HG03378 (cell line): ENCODE measurements around the gene KLHL25.

ENCODE experiments used
- ATAC-seq: cut with Tn5 transposase; IDR thresholded peaks from one replicate; pipeline ENCODE4 v1.9.1; 2021; ENCODE audit warnings: mild to moderate bottlenecking, moderate library complexity; ENCODE audit not compliant: unreplicated experiment

KLHL25 gene

DNA sequence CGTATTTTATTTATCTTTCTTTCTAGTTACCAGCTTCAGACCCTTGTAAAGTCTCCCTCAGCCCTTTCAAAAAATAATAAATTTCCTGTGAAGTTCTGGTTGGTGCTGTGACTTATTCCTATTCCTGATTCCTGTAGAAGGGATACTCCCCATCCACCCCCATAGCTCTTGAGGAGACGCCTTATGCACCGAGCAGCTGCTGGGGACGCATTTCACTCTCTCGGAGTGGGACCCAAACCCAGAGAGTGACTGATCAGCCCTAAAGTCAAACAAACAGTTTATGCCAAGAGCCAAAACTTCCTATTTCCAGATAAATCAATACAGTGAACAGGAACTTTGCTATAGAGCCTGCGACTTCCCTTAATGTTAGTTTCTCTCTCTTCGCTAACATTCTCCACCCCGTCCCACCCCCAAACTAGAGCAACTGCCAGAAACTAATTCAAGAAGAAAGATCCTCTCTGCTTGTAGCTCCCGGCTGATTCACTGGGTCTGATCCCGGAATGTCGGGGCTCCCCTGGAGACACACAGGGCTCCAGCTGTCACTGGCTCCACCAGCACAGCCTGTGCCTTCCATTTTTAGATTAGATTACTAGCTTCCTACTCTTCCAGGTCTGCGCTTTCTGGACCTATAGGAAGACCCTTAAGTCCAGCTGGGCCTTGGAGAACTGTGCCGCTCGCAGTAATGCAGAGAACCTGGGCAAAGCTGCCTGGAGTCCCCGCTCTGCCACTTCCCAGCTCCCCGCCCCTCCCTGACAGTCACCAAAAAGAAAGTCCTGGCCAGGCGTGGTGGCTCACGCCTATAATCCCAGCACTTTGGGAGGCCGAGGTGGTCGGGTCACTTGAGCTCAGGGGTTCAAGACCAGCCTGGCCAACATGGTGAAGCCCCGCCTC, 45.2 kb downstream of the KLHL25 start:
- no peak for ATAC-seq

DNA sequence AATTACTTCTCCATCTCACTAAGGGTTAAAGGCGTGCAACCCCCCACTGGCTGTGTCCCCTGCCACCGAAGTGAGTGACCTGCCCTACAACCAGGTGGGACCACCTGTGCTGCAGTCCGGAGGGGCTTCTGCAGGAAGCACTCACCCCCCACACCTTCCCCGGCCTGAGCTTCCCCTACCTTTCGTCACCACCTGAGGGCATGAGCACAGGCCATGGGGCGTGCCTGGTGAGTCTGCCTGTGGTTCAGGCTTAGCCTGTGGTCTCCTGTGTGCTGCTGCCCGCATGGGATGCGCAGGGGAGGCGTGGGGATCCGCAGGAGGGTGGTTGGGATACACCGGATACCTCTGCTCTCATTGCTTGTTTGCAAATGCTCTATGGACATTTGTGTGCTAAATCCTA, 46.0 kb downstream of the KLHL25 start:
- no peak for ATAC-seq

DNA sequence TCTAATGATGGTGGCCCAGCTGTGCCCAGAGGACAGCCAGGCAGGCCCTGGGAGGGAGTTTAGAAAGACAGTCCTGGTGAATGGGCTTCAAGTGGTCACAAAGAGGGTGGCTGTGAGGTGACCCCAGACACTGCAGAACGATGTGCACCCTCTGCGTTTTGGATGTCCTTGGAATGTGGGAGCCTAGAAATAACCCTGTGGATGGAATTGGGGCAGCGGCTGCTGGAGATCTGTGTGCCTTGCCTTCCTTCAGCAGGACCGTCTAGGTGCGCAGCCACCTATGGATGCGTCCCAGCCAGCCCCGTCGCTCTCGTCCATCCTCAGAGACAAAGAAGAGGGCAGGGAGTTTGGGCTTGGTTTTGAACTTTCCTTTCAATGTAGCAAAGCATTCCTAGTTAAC, 46.5 kb downstream of the KLHL25 start:
- ATAC-seq, result no peak

DNA sequence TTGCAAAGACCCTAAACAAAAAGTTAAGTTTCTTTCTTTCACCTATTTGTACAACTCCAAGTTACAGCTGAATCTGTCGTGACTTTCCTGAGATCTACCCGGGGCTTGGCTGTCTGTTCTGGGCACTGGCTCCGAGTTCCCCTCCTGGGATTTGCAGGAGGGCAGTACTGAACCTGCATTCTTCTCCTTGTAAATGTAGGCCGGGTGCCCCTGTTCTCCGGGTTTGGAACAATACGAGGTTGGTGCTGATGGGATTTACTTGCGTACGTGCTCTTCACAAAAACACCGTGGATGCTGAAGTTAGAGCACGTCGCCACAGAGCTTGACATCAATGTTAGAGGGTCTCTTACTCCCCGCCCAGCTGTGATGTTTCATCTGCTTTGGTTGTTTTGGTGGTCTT, 48.1 kb downstream of the KLHL25 start:
- no peak for ATAC-seq

DNA sequence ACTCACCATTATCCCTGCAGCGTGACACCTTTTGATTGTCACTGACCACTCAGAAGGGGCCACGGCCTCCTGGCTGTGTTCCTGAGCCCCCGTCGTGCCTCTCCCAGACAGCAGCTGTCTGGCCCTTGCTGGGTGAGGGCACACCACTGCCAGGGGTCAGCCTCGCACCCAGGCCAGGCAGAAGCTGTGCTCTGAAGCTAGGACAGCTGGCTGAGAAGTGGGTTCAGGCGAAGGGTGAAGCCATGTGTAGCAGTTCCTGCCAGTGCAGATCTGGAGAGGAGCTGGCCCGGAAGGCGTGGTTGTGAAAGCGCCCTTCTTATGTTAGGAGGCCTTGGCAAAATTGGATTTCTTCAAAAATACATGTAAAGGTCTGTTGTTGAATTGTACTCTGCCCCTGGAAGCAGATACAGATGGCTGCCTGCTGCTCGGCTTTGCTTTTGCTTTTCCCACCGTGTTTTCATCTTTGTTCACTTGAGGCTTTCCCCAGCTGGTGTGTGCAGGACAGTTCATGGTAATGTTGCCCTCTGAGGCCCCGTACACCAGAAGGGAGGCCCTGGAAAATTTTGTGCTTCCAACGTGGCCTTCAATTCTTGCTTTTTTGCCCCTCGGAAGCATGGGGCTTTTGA, 49.1 kb downstream of the KLHL25 start:
- no peak for ATAC-seq

DNA sequence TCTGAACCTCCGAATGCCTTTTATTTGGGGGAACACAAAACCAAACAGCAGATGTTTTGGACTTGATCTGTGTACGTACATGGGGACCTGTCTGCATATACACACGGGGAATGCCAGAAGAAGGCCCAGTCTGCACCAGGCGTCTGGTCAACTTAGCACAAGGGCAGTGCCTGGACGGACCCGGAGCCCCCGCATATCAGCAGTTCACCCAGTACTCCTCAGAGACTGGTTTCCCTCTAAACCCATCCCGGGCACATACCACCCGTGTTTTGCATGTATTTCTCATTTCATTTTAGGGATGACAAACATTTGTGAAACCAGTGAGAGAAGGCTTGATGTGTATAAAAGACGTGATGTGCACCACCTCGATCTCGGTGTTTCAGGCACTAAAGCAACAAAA, 49.7 kb downstream of the KLHL25 start:
- no peak for ATAC-seq

DNA sequence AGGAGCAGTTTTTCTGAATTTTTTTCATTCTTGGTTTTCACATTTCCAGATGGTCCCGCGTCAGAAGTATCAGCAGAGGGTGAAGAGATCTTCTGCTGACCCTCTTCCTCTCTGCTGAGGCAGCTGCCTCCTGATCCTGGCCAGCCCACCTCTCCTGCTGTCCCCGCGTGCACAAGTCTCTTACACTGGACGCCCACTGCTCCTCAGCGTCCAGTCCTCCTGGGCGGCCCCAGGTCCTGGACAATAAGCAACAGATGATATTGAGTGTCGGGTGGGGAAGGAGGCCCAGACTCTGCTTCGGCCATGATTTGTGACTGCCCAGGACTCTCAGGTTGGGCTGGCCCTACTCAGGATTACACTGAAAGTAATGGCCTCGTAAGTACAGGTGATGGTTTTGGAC, 50.1 kb downstream of the KLHL25 start:
- ATAC-seq, result no peak

DNA sequence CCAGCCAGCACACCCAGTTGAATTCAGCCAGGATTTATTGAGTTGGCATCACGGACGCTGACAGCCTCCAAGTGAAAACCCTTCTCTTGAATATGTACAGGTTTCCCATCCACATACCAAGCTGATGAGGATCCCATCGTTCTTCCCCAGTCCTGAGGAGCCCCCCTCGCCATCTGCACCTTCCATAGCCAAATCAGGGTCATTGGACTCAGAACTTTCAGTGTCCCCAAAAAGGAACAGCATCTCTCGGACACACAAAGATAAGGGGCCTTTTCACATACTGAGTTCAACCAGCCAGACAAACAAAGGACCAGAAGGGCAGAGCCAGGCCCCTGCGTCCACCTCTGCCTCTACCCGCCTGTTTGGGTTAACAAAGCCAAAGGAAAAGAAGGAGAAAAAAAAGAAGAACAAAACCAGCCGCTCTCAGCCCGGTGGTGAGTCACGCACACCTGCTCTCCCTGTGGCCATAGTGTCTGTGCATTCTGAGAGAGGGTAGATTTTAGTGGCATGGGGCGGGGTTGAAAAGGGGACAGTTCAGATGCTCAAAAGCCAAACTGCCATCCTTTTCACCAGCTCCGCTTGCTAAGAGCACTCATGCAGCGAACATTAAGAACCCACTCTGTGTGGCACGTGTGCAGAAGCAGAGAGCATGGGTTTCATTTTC, 51.2 kb downstream of the KLHL25 start:
- no peak for ATAC-seq

DNA sequence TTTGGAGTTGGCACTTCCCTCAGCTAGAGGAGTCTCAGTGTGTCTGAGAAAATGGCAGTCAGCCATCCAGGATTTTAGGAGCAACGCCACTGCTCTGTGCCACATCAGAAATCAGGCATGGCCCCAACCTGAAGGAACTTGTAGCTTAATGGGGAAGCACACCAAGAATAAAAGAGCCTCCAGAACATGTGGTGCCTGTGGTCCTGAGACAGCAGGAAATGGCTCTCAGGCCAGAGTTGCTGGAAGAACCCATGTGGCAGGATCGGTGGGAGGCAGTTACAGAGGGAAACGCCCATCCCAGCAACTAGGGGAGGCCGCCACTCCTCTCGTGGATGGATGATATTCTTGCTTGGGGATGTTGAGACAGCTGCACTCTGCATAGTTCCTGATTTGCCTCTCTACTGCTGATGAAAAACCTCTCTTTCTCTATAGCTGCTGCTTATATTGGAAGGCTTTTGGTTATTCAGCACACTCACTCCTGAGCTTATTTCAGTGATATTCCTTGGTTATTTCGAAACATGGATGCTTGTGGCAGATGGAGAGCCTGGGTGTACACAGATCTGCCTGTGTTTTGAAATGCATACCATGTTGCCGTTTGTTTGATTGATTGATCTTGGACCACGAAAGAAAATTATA, 52.4 kb downstream of the KLHL25 start:
- no peak for ATAC-seq

DNA sequence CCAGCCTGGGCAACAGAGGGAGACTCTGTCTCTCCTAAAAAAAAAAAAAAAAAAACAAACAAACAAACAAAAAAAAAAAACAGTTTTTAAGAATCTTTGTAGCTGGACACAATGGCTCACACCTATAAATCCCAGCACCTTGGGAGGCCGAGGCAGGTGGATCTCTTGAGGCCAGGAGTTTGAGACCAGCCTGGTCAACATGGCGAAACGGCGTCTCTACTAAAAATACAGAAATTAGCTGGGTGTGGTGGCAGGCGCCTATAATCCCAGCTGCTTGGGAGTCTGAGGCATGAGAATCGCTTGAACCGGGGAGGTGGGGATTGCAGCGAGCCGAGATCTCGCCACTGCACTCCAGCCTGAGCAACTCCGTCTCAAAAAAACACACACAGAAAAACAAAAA, 53.1 kb downstream of the KLHL25 start:
- no peak for ATAC-seq

DNA sequence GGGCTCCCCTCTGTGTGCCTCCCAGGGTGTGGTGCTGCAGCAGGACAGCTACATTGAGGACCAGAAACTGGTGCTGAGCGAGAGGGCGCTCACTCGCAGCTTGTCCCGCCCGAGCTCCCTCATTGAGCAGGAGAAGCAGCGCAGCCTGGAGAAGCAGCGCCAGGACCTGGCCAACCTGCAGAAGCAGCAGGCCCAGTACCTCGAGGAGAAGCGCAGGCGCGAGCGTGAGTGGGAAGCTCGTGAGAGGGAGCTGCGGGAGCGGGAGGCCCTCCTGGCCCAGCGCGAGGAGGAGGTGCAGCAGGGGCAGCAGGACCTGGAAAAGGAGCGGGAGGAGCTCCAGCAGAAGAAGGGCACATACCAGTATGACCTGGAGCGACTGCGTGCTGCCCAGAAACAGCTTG, 53.7 kb downstream of the KLHL25 start:
- no peak for ATAC-seq

DNA sequence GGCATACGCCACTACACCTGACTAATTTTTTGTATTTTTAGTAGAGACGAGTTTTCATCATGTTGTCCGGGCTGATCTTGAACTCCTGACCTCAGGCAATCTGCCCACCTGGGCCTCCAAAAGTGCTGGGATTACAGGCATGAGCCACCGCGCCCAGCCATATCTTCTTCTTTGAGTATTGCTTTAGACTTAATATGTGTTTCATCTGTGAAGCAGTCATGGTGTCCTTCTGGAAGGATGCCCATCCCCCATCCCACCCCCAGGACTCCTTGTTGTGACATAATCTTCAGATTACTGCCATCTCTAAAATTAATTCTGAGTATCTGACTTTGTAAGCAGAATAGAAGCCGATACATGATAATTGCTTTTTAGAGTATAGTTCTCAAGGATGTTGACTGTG, 57.7 kb downstream of the KLHL25 start:
- no peak for ATAC-seq

DNA sequence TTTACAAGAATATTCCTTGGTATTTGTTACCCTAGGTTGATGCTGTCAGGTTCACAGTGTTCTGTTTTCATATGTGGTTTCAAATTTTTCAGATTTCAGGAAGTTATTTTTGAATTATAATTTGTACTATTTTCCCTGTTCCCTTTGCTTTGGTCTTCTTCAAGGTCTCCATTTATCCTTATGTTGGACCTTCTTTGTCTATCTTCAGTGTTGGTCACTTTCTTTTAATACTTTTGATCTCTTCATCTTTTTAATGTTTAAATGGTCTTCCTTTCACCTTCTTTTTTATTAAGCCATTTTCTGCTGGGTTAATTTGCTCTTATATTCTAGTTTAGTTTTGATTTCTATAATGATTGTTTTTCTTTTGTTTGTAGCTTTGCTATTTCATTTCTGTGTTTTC, 61.3 kb downstream of the KLHL25 start:
- no peak for ATAC-seq

DNA sequence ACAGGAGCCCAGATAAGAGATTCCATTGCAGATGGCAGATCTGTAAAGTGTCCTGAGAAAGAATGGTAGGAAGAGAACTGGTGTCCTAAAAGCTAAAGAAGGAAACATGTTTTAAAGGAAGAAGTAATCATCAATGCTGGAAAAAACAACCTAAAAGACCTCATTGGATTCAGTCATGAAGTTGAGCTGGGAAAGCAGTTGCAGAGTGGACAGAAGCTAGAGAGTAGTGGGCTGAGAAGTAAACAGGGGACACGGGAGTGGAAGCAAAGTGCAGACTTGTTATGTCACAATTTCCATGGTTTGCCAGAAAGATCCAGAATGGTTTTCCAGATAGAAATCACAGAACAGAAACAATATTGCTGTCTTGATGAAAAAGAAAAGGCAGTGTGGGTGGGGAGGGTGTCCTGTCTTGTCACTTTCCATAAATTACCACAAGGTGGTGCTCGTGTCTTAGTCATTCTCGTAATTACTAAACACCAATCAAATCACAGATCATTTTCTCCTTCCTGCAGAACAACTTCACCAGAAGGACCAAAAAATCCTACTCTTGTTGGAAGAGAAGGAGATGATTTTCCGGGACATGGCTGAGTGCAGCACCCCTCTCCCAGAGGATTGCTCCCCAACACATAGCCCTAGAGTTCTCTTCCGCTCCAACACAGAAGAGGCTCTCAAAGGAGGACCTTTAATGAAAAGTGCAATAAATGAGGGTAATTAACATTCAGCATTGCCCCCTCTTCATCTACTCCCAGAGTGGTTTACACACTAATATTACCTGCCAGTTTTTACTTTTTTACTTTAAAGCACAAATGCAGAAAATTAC, 64.5 kb downstream of the KLHL25 start:
- peak; percentile 75 for ATAC-seq

DNA sequence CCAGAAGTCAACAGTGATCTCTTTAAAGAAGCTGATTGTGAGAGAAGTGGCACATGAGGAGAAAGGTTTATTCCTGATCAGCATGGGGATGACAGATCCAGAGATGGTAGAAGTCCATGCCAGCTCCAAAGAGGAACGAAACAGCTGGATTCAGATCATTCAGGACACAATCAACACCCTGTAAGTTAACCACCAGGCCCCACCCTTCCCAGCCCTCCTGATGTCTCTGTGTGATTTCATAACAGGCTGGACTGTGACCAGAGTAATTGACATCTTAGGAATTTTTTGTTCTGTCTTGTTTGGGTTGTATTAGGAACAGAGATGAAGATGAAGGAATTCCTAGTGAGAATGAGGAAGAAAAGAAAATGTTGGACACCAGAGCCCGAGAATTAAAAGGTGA, 67.7 kb downstream of the KLHL25 start:
- no peak for ATAC-seq

DNA sequence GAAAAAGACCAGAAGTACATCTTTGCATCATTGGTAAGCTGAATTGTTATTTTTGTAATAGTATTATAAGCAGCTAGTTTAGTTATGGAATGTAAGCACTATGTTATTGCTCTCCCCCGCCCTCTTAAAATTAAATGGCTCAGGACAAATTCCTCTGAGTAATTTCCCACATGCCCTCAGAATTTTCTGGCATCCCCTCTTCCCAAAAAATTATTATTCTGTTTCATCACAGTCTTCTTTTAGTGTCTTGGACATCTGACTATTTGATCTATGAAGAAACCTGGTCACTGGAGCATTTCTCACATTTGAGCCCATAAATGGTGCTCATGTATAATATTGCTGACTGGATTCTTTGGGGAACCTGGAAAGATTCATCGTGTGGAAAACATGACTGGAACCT, 68.3 kb downstream of the KLHL25 start:
- ATAC-seq, result no peak

DNA sequence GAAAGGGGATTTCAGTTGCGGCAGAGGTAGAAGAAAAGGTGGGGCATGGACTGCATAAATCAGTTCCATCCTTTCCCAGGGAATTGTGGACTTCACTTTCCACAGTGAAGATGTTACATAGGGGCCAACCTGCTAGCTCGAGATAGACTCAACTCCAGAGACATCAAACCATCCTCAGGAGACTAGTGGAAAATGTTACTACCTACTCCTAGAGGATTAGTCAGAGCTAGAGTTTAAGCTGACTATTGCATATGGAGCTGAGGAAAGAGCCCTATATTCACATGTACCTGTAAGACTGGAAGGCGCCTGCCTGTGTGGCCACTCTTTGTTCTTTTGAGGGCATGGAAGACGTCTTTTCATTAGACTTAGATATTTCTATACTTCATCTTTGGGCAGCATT, 69.2 kb downstream of the KLHL25 start:
- ATAC-seq, result no peak

DNA sequence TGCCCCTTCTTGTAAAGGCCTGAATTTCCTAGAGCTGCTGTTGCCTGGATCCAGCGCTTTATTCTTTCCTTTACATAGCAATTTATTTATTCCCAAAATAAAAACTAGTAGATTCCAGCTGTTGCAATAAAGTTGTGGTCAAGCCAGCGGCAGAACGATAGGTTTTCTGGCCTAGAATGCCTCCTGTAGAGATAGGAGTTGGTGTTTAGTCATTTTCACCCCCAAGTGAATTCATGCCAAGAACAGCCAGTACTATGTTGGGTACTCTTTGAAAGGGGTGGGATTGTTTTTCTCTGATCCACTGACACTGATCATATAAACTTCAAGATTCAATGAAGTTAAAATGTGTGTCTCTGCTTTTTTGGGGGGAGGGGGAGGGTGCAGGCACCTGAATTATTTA, 69.7 kb downstream of the KLHL25 start:
- ATAC-seq, result no peak

DNA sequence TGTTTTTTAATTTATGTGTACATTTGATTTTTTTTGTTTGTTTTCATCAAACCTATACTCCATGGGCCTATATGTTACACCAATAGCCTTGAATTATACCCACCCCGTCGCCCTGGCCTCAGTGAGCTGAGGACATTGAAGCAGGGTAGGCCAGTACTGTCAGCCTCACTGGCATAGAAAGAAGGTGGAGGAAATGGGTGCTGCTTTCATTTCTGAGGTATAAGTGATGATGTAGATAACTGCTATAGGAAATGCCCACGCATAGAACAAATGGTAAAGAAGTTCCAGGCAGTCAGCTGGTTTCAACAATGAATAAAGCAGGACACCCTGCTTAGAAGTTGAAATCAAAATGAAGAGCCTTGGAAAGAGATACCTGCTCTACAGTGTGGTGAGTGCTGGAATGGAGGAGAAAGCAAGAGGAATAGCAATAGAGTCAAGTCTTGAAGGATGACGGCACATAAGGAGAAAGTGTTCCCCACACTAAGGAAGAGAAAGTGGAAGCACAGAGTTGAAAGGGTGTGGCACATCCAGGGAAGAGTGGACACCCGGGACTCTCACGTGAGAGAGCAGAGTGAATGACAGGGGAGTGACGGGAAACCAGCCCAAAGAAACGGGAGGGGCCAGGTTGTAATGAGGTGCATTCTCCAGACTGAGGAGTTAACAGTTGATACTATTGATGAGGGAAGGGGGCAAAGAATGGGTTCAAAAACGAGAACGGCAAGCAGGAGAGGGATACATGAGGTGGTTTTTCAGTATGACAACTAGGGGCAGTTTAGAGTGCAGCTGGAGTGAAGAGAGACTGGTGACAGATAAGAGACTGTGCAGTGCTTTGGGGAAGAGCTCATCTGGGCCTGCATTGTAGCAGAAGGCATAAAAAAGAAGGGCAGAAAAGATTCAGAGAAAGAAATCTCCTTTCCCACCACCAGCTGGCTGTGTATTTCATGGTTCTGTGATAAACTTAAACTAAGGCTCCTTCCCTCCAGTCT, 70.5 kb downstream of the KLHL25 start:
- ATAC-seq, result no peak
